NCI-H146 (cell line): ENCODE measurements around the gene CFAP100.

Experiments used
- DNase-seq: peaks from one replicate; lab custom pipeline; 2025; lab: John Stamatoyannopoulos, UW

The CFAP100 gene

DNA sequence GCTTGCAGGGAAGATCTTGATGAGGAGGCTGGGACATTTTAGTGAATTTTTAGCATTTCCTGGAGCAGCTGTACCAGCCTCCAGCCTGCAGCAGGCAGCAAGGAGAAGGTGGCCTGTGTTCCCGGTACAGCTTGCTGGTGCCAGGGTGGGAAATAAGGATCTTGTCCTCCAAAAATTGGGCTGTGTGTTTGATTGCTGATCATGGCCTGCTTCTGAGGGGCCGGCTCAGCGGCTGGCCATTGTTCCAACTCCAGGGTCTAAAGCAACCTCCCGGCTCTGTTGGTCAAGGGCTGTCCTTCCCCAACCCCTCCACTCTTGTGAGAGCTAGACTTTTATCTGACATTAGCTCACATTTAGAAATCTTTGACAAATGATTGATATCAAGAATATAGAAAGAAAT lies 5.0 kb downstream of the CFAP100 start:
- no peak for DNase-seq

DNA sequence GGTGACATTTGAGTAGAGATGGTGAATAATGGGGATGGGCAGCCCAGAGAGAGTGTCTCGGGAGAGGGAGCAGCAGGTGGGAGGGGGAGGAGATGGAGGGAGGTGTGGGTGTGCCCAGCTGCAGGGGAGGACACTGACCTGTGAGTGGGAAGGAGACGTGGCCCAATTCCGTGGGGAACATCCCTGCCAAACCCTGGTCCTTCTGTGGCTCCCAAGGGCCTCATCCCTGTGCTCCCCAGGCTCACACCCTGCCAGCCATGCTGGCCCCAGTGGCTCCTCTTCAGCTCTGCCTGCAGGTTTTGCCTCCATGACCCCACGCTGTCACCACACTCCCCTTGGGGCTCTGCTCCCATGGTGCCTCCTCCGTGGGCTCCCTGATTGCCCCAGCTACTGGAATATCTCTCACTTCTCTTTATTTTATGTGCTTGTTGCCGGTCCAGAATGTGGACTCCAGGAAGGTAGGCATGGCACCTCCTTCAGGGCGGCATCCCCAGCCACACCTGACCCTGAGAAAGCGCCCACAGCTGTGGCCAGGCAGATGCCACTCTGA lies 7.0 kb downstream of the CFAP100 start:
- no peak for DNase-seq

DNA sequence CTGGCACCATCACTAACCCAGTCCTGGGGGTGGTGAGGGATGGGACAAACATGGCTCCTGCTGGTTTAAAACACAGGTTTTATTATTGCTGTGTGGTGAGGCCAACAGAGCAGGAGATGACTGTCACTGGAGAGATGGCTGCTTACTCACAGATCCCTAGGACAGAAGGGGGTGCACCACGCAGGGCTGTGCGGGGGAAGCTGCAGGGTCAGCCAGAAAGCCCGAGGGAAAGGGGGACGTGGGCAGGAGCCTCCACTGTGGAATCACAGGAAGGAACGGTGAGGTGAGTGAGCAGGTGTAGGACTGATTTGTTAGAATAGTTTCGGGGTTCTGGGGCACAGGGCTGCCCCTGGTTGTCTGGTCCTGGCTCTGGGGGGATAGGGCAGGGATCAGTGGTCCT lies 7.5 kb downstream of the CFAP100 start:
- no peak for DNase-seq

GRCh38 chr3:126402666-126403302 lies 8.1 kb downstream of the CFAP100 start:
- DNase-seq, result no peak

DNA sequence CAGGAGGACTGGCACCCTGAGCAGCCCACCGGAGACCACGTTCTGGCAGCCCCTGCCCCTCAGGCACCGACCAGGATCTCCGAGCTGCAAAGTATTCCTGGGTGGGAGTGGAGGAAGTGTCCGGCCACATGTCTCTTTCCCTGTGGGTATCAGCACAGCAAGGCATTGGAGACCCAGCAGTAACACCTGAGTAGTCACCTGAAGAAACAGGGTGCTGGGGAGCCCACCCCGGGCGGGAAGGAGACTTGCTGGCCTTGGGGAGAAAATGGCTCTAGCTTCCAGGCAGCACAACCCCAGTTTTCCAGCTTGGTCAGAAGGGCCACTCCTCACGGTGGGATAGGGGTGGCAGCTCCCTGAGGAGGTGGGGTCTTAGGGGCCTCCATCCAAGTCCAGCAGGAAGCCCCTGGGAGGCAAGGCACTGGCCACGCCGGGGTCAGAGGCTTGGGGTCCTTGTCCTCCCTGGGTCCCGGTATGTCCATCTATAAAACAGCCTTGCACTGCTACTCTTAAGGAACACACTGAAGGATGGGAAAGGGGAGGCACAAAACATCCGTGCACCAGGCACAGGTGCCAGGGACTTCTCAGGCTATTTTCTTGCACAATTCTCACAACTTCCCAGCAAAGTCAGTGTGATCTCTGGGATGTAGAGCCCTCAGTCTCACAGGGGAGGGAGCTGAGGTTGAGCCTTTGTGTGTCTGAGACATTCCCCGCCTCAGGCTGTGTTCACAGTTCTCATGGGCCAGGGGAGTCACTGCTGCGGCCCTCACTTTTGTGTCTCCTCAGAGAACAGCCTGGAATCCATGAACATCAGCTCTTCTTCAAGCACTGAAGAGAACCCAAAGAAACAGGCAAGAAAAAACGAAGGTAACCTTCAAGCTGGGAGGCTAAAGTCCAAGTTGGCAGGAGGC lies 11.9 kb downstream of the CFAP100 start:
- DNase-seq, result no peak

DNA sequence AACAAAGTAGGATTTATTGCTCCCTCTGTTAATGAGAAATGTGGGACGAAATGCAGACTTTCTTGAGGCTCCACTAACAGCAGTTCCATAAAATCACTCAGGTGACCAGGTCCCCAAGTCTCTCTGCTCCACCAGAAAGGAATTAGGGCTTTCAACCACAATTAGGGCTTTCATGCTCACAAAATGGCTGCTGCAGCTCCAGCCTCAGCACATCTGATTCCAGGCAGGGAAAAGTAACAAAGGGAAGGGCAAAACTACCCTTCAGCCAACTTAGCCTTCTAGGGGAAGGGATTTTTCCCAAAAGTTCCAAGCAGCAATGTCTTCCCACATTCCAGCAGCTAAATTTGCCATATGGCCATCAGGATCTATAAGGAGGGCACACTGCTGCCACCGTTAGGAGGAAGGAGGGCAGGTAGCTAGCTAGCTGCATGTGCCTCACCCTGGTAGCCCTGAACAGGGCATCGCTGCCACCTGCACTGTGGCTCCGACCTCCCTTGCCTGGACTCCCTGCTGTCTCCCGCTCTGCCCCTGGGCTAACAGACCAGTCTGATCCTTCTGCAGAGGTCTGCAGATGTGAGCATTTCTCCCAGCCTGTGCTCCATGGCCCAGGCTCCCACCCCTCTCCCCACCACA lies 12.8 kb downstream of the CFAP100 start:
- DNase-seq, result no peak

DNA sequence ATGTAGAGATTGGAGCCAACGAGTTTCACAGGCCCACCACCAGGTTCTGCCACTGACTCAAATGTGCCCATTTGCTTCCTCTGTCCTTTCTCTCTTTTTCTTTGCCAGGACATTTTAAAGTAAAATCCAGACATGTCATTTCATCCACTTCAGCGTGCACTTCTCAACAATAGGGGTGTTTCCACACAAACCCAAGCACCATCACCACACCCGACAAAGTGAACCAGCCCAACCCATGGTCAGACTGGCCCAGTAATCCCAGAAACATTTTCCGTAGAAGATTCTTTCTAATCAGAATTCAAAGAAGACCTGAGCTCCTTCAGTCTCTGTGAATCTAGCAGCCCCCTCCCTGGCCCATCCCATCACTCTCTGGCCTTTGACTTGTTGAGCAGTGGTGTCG lies 13.4 kb downstream of the CFAP100 start:
- DNase-seq, result no peak

DNA sequence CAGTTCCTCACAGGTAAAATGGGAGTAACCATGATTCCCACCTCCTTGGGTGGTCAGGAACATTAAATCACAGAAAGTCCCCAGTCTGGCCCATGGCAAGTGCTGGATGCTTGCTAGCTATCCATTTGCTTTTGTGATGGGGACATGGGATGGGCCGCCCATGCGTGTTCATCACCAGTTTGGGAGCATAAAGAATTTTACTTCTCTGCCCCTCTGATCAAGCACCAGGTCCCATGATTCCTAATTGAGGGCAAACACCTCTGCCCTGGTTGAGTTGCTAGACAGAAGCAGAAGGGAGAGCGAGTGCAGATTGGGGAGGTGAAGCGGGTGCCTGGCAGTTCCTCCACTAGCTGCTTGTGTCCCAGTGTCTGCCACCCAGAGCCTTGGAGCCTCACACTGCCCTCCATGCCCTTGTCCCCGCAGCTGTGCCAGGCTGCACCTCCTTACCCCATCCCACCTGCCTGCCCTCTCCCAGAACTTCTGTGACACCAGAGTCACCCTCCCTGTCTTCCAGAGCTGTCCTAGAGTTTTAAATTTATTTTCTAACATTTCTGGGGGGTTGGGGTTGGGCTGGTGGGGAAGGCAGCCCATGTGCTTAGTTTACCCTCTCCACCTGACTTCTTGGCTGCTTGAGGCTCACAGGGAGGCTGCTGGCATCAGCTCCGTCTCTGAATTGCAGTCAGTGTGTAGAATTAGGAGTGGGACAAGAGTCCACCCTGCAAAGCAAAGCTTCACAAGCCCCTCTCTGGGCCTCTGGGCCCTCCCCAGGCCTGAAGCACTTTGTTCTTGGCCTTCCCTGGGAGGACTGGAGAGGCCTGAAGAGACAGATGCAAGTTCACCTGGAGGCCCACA lies 18.4 kb downstream of the CFAP100 start:
- no peak for DNase-seq

DNA sequence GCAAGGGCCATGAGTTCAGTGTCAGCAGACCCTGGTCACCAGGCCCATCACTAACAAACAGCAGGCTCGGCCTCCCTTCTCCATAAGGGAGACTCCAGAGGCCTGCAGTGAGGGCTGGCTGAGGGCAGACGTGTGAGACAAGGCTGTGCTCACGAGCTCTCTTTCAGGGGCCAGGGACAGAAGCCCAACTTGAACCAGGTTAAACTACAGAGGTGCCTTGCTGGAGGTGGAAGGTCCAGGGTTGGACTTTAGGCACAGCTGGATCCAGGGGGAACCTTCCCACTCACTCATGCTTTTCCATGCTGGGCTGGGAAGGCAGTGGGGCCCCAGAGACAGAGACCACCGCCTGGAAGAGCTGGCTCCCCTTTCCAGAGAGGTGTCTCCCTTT lies 19.0 kb downstream of the CFAP100 start:
- DNase-seq, result no peak

- DNase-seq, result no peak
Measured at GRCh38 chr3:126414406-126414805, 19.7 kb downstream of the CFAP100 start.

DNA sequence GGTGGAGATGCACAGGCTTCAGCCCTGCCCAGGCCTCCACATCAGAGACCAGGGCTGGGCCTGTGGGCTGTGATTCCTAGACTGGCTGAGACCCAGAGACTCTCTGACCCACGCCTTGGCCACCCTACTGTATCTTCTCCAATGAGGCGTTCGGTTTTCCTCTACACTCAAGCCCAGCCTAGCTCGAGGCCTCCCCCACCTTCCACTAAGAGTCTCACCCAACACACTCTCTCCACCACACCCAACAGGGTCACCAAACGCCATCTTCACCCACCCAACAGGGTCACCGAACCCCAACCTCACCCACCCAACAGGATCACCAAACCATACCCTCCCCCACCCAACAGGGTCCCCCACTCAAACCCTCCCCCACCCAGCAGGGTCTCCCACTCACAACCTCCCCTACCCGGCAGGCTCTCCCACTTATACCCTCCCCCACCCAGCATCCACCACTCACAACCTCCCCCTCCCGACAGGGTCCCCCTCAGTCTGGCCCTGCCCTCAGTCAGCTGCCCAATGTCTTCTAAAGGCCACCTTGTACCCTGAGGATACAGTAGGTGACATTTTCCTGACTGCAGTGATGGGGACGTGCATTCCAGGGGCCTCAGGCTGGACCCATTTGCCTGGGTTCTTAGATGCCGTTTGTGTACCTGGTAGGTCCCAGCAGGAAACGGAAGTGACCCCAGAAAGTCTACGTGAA lies 20.4 kb downstream of the CFAP100 start:
- DNase-seq, result no peak

GRCh38 chr3:126415661-126416591 lies 21.2 kb downstream of the CFAP100 start:
- no peak for DNase-seq

DNA sequence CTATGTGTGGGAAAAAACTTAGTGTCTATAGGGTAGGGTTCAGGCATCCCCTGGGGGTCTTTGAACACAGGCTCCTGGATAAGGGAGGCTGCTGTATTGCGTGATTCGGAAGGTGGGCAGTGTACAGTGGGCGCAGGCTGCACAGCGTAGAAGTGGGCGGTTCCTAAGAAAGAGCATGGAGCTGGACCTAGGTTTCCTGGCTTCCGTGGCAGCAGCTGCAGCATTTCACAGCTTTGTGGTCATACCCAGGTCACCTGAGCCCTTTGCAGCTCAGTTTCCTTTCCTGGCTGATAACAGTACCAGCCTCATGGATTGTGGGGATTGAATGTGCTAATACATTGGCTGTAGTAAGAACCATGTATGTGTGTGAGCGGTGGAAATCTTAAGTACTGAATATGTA lies 22.2 kb downstream of the CFAP100 start:
- DNase-seq, result no peak

DNA sequence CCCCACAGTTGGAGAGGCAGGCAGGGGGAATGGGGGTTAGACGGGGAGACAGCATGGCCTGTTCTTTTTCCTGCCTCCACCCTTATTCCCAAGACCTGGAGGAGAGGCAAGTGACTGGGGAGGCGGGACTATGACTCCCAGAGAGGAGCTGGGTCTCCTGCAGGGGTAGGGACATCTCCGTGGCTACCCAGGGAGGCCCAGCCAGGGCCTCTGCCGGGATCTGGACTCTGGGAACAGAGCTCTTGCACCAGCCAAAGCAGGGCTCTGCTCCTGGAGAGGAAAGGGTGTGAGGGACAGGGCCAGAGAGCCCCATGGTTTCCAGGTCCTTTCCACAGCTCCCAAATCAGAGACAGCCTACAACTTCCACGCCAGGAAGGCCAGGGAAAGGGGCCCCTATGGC lies 22.8 kb downstream of the CFAP100 start:
- DNase-seq, result no peak

- no peak for DNase-seq
Measured at GRCh38 chr3:126417981-126418530, 23.3 kb downstream of the CFAP100 start.

- DNase-seq, result no peak
Measured at GRCh38 chr3:126418661-126419131, 24.0 kb downstream of the CFAP100 start.

GRCh38 chr3:126419151-126419703 lies 24.5 kb downstream of the CFAP100 start:
- DNase-seq, result no peak

DNA sequence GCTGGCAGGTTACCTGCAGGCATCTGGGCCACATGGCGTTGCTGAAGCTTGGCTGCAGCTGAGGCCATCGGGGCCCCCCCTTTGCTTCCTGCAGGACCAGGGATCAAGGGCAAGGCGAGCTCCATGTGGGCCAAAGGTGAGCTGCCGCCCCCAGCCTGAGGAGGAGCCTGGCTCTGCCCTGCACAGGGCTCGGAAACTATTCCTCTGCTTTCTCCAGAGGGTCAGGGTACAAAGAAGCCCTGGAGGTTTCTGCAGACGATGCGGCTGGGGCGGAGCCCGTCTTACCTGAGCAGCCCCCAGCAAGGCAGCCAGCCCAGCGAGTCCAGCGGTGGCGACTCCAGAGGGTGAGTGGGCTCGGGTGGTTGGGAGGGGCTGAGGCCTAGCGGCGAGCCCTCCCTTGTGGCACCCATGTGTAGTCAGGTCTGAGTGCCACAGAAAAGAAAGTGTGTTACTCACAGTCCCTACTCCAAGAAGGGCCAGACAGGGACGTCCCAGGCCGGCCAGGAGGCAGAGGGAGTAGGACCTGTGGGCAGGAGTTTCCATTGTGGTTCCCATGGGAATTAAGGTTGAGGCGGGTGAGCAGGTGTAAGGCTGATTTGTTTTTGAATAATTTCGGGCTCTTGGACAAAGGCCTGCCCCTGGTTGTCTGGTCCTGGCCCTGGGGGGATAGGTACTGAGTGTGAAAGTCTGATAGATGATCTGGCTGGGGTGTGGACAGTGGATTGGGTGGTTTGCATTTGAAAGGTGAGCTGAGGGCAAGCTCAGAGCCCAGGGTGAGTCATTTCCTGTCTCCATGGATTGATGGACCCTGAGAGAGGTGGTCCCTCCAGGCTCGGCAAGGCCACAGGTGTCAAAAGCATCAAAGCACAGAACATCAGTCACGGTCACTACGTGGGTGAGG lies 25.4 kb downstream of the CFAP100 start:
- no peak for DNase-seq
